GM21619 (cell line): ENCODE results near the gene TRIM2.

Experiments used
- ATAC-seq: cut with Tn5 transposase; IDR thresholded peaks from one replicate; pipeline ENCODE4 v1.9.1; 2021; ENCODE audit not compliant: unreplicated experiment

Gene TRIM2

DNA sequence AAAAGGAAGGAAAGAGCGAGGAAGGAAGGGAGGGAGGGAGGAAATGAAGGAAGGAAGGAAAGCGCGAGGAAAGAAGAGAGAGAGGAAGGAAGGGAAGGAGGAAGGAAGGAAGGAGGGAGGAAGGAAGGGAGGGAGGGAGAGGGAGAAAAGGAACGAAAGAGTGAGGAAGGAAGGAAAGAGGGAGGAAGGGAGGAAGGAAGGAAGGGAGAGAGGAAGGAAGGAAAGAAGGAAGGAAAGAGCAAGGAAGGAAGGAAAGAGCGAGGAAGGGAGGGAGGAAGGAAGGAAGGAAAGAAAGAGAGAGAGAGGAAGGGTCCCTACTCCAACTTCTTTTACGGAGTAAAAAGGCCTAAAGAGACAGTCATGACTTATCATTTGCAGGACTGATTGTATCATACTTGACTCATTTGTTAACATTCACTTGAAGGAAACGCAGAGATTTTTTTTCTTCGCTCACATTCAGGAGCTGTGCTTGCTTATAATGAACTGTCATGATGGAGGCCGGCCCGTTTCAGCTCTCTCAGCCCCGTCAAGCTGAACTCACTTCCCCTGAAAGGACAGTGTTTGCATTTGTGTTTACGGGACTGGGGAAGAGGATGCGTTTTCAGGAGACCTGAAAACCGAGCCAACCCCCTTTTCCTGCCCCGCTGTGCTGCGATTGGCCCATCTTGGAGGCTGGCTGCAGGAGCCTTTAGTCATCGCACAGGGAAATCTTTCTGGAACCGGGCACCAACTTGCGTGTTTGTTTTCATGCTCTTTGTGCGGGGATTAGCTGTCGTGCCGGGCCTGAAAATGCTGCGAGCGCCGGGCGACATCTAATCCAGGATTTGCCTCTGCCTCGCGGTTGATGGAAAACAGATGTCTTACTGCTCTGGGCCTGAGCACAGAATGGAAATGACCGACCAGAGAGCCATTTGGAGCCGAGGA, 17.8 kb downstream of the TRIM2 start:
- ATAC-seq = peak; percentile 26

DNA sequence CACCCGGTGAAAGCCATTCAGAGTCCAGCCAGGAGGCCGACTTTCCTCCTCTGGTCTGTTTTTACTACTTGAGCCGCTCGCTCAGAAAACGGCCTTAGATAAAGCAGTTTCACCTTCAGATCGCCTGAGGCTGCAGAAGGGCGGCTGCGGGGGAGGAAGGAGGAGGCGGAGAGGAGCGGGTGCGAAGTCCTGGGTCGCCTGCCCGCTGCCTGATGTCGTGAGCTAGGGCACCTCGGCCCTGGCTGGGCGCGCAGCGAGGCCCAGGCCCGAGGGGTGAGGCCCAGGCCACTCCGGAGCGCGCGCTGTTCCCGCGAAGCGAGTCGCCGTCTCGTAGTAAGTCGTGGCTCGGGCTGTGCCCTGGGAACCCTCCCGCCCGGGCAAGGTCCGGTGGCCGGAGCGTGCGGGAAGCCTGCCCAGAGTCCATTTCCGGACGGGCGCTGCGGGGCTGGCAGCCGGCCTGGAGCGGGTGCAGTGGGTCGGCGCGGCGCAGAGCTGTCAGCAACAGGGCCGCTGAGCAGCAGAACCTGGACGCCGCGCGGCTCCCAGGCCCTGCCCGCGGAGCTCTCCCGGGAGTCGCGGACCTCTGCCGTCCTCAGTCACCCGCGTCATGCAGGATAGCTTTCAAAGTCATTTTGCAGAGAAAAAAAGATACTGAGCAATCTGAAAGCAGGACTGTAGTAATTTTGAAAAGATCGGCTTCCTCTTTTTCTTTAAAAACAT, 18.6 kb downstream of the TRIM2 start:
- ATAC-seq = peak; percentile 57

DNA sequence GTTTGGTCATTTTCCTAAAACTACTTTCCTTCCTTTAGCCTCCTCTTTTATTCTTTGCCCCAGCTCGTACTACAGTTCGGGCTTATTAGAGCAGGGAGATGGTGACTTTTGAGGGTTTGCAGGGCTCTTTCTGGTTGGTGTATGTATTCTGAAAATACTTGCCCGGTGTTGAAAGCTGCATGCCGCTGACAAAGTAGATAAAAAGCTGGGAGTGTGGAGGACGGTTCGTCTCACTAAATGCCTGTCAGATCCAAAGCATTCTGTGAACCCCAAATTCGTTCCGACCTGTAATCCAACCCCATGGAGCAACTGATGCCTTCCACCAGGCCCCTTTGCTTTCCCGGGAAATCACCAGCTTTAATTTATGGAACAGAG, 19.2 kb downstream of the TRIM2 start:
- ATAC-seq = no peak

DNA sequence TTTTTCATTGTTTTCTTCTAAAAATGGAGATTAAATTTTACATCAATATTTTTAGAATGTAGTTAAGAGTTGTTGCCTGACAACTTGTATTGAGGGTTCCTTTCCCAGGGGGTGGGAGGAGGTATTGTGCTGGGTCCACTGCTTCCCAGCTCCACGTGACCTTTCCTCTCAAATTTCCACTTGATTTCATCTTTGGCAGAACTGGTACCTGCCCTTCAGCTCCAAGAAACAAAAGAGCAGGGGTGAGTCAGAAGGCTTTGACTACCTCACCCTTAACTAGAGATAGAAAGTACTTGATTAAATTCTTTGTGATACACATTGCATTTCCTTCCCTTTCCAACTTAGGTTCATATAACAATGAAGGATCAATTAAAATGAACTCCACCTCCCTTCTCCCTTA, 19.7 kb downstream of the TRIM2 start:
- ATAC-seq = no peak

GRCh38 chr4:153224474-153224873, 20.2 kb downstream of the TRIM2 start:
- ATAC-seq = no peak

GRCh38 chr4:153227469-153228075, 23.3 kb downstream of the TRIM2 start:
- ATAC-seq = no peak

GRCh38 chr4:153228512-153229140, 24.4 kb downstream of the TRIM2 start:
- ATAC-seq = no peak

DNA sequence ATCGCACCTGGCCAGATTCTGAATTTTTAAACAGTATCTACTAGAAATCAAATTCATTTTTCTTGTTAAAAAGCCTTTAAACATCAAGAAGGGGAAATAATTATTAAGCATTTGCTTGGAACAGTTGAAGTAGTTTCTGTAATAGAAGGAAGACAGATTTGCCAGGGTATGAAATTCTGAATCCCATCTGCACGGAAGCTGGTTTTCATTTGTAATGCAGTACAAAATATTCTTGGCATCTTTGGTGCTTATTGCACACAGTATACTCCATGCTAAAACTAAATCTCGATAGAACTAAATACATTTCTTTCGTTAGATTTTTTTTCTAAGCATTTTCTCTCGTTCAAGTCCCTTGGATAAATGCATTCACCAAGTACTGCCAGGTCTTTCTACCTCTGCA, 25.3 kb downstream of the TRIM2 start:
- ATAC-seq = no peak

DNA sequence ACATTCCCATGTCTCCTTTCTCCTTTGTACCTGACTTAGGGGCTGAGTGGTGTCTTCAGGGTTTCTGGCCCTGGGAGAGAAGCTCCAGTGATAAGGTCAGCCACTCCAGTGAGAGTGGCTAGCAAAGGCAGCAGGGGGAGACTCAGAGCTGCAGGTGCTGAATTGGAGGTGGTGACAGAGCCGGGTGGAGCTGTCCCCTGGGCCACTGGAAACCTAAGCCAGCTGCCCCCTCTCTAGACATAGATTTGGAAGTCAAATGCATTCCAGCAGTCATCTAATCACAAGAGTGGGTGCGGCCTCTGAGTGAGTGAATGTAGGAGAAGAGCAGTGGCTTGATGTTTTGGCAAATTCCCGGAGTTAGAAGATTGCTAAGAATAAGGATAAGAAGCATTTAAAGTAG, 28.5 kb downstream of the TRIM2 start:
- ATAC-seq = no peak

GRCh38 chr4:153233761-153234371, 29.6 kb downstream of the TRIM2 start:
- no peak for ATAC-seq

GRCh38 chr4:153234885-153235284, 30.6 kb downstream of the TRIM2 start:
- ATAC-seq = no peak

GRCh38 chr4:153238135-153238919, 34.1 kb downstream of the TRIM2 start:
- ATAC-seq = no peak

DNA sequence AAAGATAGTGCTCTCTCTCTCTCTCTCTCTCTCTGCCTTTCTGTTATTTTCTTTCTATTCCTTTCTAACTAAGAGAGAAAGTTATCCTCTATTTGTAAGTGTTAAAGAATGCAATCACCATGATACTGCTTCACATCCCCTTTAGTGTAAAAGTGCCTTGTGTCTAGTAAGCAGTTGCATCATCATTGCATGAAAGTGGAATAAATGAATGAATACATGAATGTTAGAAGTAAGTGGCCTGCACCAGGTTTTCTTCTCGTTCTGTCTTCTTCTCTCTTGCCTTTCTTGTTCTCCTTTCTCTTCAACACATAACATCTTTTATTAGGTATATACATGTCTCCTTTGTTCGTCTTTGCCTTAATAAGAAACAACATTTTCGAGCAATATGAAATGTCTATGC, 35.2 kb downstream of the TRIM2 start:
- ATAC-seq = no peak

GRCh38 chr4:153241295-153241694, 37.1 kb downstream of the TRIM2 start:
- no peak for ATAC-seq

DNA sequence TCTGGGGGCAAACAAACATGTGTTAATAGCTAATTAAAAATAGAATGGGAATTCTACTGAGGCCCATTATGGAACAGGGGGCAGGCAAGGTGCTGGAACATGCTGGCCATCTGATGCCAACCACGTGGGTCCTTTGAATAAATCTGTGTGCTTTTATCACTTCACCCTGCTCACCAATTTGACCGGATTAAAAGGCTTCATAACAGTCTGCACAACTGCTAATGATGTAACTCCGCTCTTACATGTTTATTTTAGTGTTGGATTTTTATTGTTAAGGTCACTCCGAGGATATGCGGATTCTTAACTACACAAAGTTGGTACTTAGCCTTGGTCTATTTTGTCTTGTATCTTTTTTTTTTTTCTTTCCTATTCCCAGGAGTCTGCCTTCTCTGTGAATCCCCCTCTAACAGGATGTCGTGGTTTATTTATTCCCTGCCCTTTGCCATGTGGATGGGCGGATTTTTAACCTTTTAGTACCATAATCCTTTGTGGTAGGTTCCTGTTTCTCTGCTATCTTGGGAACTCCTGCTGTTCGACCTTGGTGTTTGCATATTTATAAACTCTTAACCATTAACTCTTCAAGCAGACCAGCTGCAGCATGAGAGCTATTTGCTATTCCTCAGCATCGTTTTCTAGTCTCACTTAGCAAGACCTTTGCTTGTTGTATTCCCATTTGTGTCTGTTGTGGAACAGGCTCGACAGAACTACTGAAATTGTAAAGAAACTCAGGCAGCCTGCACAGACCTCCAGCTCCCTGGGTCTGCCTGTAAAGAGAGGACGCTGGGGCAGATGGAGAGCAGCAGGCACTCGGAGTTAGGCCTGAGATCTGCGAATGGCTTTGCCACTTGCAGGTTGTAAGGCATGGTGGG, 38.0 kb downstream of the TRIM2 start:
- peak; percentile 71 for ATAC-seq

- peak; percentile 23 for ATAC-seq
Observed at GRCh38 chr4:153242839-153243324, 38.6 kb downstream of the TRIM2 start.

DNA sequence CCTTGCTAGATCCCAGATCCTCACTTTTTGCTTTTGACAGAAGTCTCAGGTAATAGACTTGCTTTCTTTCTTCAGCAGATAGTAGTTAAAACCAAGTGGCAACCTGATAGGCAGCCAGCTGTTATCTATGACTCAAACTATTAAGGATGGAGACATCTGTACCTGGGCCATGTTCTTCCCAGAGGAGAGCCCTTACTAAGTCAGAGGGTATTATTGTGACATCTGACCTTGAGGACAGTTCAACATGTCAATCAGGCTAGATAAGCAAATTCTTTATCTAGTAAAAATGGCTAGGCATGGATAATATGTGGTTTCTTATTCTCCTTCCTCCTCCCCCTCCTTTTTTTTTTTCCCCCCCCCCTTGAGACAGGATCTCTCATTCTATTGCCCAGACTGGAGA, 39.2 kb downstream of the TRIM2 start:
- ATAC-seq = no peak

GRCh38 chr4:153244969-153245368, 40.7 kb downstream of the TRIM2 start:
- ATAC-seq = no peak

DNA sequence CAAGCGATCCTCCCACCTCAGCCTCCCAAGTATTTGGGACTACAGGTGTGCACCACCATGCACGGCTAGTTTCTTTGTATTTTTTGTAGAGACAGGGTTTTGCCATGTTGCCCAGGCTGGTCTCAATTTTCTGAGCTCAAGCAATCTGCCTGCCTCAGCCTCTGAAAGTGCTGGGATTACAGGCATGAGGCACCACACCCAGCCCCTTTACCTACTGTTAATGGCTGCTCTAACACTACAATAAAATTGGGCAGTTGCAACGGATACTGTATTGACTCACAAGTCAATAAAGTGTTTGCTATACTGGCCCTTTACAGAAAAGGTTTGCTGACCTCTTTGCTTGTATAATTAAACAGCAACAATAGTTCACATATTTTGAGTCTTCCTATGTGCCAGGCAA, 41.5 kb downstream of the TRIM2 start:
- no peak for ATAC-seq
